Endothelial cell of umbilical vein (primary cell): ENCODE measurements around the gene RBMS3. TPM values are rescaled to one million over a fixed set of nuclear protein-coding genes. Genes with fewer than 3 reads are reported as not detected.

Source experiments
- BruUV-seq: library from RNA; stranded (reverse); fragments of 400-500 nt; replicated peaks from 2 replicates; lab custom pipeline; 2021; lab: Mats Ljungman, UMichigan
- CTCF ChIA-PET: fragments of 300-600, 350-600 bp; sonication (Branson Sonifier 250); formaldehyde crosslinking; loops from one replicate; lab custom pipeline; 2021; ENCODE audit warnings: antibody characterized with exemption, inconsistent platforms; lab: Charles Lee
- POLR2A ChIA-PET: fragments of 300-600, 350-600 bp; sonication (Branson Sonifier 250); formaldehyde crosslinking; loops from one replicate; lab custom pipeline; 2021; ENCODE audit warnings: antibody characterized with exemption, inconsistent platforms; lab: Charles Lee
- DNase-seq: peaks from one replicate; pipeline ENCODE4 v3.0.0-alpha.2; 2011; ENCODE audit warnings: low read depth, low spot score
- FAIRE-seq: peaks from 2 replicates; lab custom pipeline; 2011; peaks lifted over from hg19 to GRCh38; lab: Jason Lieb, UNC
- H2AFZ ChIP-seq: 2 replicates; pipeline ENCODE4 v1.6.0; 2012; ENCODE audit warnings: low read depth, low read length, control low read depth, inconsistent platforms
- H3K27ac ChIP-seq: 2 replicates; pipeline ENCODE4 v1.5.1; 2011; ENCODE audit warnings: low read depth, mild to moderate bottlenecking, control low read depth, low read length, moderate library complexity; ENCODE audit not compliant: insufficient read depth
- H3K27me3 ChIP-seq, 2 experiments: 2 replicates each; pipeline versions ENCODE4 v1.6.0 to v1.6.1; 2011; ENCODE audit warnings: low read length in 2 of 2, mixed read lengths in 1 of 2; ENCODE audit not compliant: control insufficient read depth in 2 of 2, insufficient read depth in 2 of 2
- H3K36me3 ChIP-seq, 2 experiments: 2 replicates in 1 of 2; 3 replicates in 1 of 2; pipeline ENCODE4 v1.5.1; 2011; ENCODE audit warnings: low read length in 2 of 2, mild to moderate bottlenecking in 1 of 2, moderate library complexity in 1 of 2; ENCODE audit not compliant: control insufficient read depth in 2 of 2, insufficient read depth in 2 of 2; ENCODE audit errors: extremely low read depth in 1 of 2
- H3K4me1 ChIP-seq: 3 replicates; pipeline ENCODE4 v1.5.1; 2011; ENCODE audit warnings: mild to moderate bottlenecking, low read length; ENCODE audit not compliant: control insufficient read depth, insufficient read depth; ENCODE audit errors: extremely low read depth
- H3K4me2 ChIP-seq: 2 replicates; pipeline ENCODE4 v1.6.1; 2011; ENCODE audit warnings: low read length, control low read depth, mixed read lengths; ENCODE audit not compliant: insufficient read depth
- H3K4me3 ChIP-seq, 3 experiments: fragments of 200-600 bp in 1 of 3; sonication (generic), shearing (Covaris generic) in 1 of 3; replicated peaks in 1 of 3; 2 replicates each; pipeline ENCODE4 v1.5.1; 2011 to 2016; ENCODE audit warnings: control low read depth in 3 of 3, low read length in 3 of 3, mild to moderate bottlenecking in 2 of 3, inconsistent platforms in 1 of 3, low read depth in 1 of 3, moderate library complexity in 1 of 3; ENCODE audit not compliant: insufficient read depth in 1 of 3
- H3K79me2 ChIP-seq: 2 replicates; pipeline ENCODE4 v1.6.0; 2012; ENCODE audit warnings: low read length, inconsistent platforms; ENCODE audit not compliant: control insufficient read depth, insufficient read depth
- H3K9ac ChIP-seq: replicated peaks from 2 replicates; pipeline ENCODE3; 2011; ENCODE audit warnings: low read length, control low read depth; ENCODE audit not compliant: insufficient read depth; ENCODE audit errors: extremely low read depth
- H3K9me1 ChIP-seq: replicated peaks from 3 replicates; pipeline ENCODE4 v1.6.0; 2011; ENCODE audit warnings: mild to moderate bottlenecking, low read length; ENCODE audit not compliant: control insufficient read depth, insufficient read depth; ENCODE audit errors: extremely low read depth
- H3K9me3 ChIP-seq: replicated peaks from 2 replicates; pipeline ENCODE4 v1.5.1; 2012; ENCODE audit warnings: low read length, inconsistent platforms; ENCODE audit not compliant: control insufficient read depth, insufficient read depth
- H4K20me1 ChIP-seq: replicated peaks from 2 replicates; pipeline ENCODE3; 2011; ENCODE audit warnings: mild to moderate bottlenecking, low read length; ENCODE audit not compliant: control insufficient read depth, insufficient read depth; ENCODE audit errors: extremely low read depth
- EZH2 ChIP-seq: IDR thresholded peaks from 2 replicates; pipeline ENCODE4 v1.6.1; 2012; ENCODE audit warnings: borderline replicate concordance, low read depth, mild to moderate bottlenecking, moderate library complexity, low read length, inconsistent platforms; ENCODE audit not compliant: severe bottlenecking
- FOS ChIP-seq: IDR thresholded peaks from 2 replicates; pipeline ENCODE4 v1.6.1; 2011; ENCODE audit warnings: mild to moderate bottlenecking, low read length, moderate library complexity, borderline replicate concordance; ENCODE audit not compliant: insufficient read depth
- GATA2 ChIP-seq: IDR thresholded peaks from 2 replicates; pipeline ENCODE4 v1.7.0; 2011; ENCODE audit warnings: low read depth, mild to moderate bottlenecking, moderate library complexity, mixed read lengths, low read length; ENCODE audit not compliant: insufficient read length, insufficient read depth
- JUN ChIP-seq: IDR thresholded peaks from 2 replicates; pipeline ENCODE4 v1.6.1; 2011; ENCODE audit warnings: borderline replicate concordance, low read depth; ENCODE audit not compliant: insufficient read length, insufficient read depth
- MAX ChIP-seq: IDR thresholded peaks from 2 replicates; pipeline ENCODE4 v1.6.1; 2011; ENCODE audit not compliant: insufficient read depth, insufficient read length
- MYC ChIP-seq: IDR thresholded peaks from one replicate; pipeline ENCODE4 v1.6.1; 2011; ENCODE audit warnings: mild to moderate bottlenecking, low read depth, low read length
- POLR2A ChIP-seq: IDR thresholded peaks from 2 replicates; pipeline ENCODE4 v1.6.1; 2012; ENCODE audit warnings: low read depth, mild to moderate bottlenecking, control low read depth, low read length
- POLR2AphosphoS5 ChIP-seq: IDR thresholded peaks from 2 replicates; pipeline ENCODE4 v1.6.1; 2012; ENCODE audit warnings: low read depth, mild to moderate bottlenecking, control low read depth, low read length, moderate library complexity; ENCODE audit not compliant: insufficient read depth
- dilution Hi-C: fragments of 300-500 bp; cut with MboI; formaldehyde crosslinking; loops from one replicate; pipeline ENCODE4 v1.15.0; 2019; ENCODE audit warnings: low sequenced_read_pairs; ENCODE audit not compliant: extremely low pct_ligation_motif_present
- intact Hi-C: fragments of 100-400 bp; cut with micrococcal nuclease; formaldehyde crosslinking; loops from one replicate; pipeline ENCODE4 v1.10.0; 2022
- polyA plus RNA-seq, 4 experiments: library from polyadenylated mRNA; depleted of rRNA in 3 of 4; stranded (reverse) in 3 of 4; unstranded in 1 of 4; fragments of >200 nt; gene quantifications; 2 replicates each; pipeline versions ENCODE4 v1.2.1 to v1.2.3, GENCODE V29; 2011 to 2012; ENCODE audit warnings: missing spikeins in 1 of 4
- total RNA-seq: library from RNA; stranded (reverse); gene quantifications from 2 replicates; pipeline ENCODE4 v1.2.3, GENCODE V29; 2021
- TF ChIP-seq, protein P1 (sequence below), 2 donors: IDR thresholded peaks; 1 replicate in 1 of 2; 2 replicates in 1 of 2; pipeline ENCODE4 v1.5.1; 2011; ENCODE audit warnings: low read length in 2 of 2, mild to moderate bottlenecking in 2 of 2, moderate library complexity in 2 of 2, control low read depth in 1 of 2, inconsistent platforms in 1 of 2, low read depth in 1 of 2; ENCODE audit not compliant: insufficient read depth in 1 of 2; ENCODE audit errors: extremely low read depth in 1 of 2

The RBMS3 gene
- total and polyA plus RNA-seq, 2 donors (not counting 3 experiments of a cell fraction or from before 2014, with no cell fraction given) = 13.6 to 42.3 TPM

DNA sequence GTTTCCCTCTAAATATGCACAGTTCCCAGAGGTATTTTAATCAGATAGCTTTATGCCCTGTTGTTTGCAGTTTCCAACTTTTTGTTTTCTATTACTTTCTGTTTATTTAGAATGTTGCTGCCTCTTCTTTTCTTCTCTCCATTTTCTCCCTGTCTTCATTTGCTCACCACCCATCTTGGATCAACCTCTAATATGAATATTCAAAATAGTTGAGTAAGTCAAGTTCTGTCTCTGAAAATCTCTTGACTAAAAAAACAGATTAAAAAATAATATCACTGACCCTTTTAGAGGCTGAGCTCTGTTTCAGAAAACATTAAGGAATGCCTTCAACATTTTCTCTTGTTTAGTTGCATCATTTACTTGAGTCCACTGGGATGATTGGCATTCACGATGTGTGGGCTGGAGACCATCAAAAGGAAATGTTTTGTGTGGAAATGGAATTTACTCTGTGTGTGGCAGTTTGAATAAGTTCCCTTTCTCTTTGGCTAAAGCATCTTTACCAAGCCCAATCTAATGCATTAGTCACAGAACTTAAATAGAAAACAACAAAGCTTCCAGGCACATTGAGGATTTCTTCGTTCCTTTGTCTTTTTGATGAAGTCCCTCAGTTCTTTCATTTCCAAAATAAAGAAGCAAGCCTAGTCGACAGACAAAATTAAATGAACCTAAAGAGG is 691.6 kb downstream of the RBMS3 start:
- Histone ChIP-seq H3K4me1 (peaks cover 11% of the 10 kb centered on the region), H3K79me2 (no peaks in the 10 kb centered on the region), H3K9ac (no peak overlapping the region), H3K4me2 (no peak overlapping the region), H3K27me3 (no peaks in the 10 kb centered on the region), H3K27ac (no peak overlapping the region), H3K4me3 (no peak overlapping the region), H3K36me3 (no peaks in the 10 kb centered on the region), H3K9me3 (no peaks in the 10 kb centered on the region), H4K20me1 (no peaks in the 10 kb centered on the region), H3K9me1 (no peaks in the 10 kb centered on the region), H2AFZ (no peak overlapping the region)
- no TSS peak for BruUV-seq
- intact Hi-C loops = no loop called here
- TF ChIP-seq, protein P1, sequence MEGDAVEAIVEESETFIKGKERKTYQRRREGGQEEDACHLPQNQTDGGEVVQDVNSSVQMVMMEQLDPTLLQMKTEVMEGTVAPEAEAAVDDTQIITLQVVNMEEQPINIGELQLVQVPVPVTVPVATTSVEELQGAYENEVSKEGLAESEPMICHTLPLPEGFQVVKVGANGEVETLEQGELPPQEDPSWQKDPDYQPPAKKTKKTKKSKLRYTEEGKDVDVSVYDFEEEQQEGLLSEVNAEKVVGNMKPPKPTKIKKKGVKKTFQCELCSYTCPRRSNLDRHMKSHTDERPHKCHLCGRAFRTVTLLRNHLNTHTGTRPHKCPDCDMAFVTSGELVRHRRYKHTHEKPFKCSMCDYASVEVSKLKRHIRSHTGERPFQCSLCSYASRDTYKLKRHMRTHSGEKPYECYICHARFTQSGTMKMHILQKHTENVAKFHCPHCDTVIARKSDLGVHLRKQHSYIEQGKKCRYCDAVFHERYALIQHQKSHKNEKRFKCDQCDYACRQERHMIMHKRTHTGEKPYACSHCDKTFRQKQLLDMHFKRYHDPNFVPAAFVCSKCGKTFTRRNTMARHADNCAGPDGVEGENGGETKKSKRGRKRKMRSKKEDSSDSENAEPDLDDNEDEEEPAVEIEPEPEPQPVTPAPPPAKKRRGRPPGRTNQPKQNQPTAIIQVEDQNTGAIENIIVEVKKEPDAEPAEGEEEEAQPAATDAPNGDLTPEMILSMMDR (IDR thresholded peaks at IDR 0.05; ENCODE audit: extremely low read depth in 1 of 2, insufficient read depth in 1 of 2, low read depth in 1 of 2, low read length in 2 of 2) = no peak
- TF ChIP-seq MYC = no peak
- DNase-seq (no peak), FAIRE-seq (no peak)
- ChIA-PET CTCF (interaction anchor here (1.6 kb wide), 1 partner anchor 10 kb away, joined by 3 read pairs; no protein-coding TSS in a partner anchor), POLR2A (no interaction called here)
- dilution Hi-C loops = no loop called here

- intact Hi-C loops (no loop called here), dilution Hi-C loops (no loop called here)
- ChIA-PET POLR2A (no interaction called here), CTCF (no interaction called here)
- no peak overlapping the region for H3K9ac ChIP-seq
- H3K36me3 ChIP-seq = no peaks in the 10 kb centered on the region
- BruUV-seq = no TSS peak
- H3K9me1 ChIP-seq = no peaks in the 10 kb centered on the region
- no peak for FAIRE-seq
- no peaks in the 10 kb centered on the region for H3K27me3 ChIP-seq
- TF ChIP-seq GATA2 = no peak
- TF ChIP-seq, protein P1 (IDR thresholded peaks at IDR 0.05; ENCODE audit: extremely low read depth in 1 of 2, insufficient read depth in 1 of 2, low read depth in 1 of 2, low read length in 2 of 2) = no peak
- TF ChIP-seq MAX = no peak
- TF ChIP-seq POLR2A = no peak
- TF ChIP-seq MYC = no peak
- TF ChIP-seq JUN = no peak
- TF ChIP-seq FOS = no peak
- TF ChIP-seq EZH2 = no peak
- TF ChIP-seq POLR2AphosphoS5 = no peak
- H3K27ac ChIP-seq = no peak overlapping the region
- no peak overlapping the region for H3K4me2 ChIP-seq
- H4K20me1 ChIP-seq = no peaks in the 10 kb centered on the region
- DNase-seq = no peak
- no peaks in the 10 kb centered on the region for H3K9me3 ChIP-seq
- no peak overlapping the region for H2AFZ ChIP-seq
- peaks cover 11% of the 10 kb centered on the region for H3K4me1 ChIP-seq
- no peaks in the 10 kb centered on the region for H3K79me2 ChIP-seq
- no peak overlapping the region for H3K4me3 ChIP-seq
Observed at GRCh38 chr3:29973763-29974162, 692.9 kb downstream of the RBMS3 start.
